Subcutaneous abdominal adipose tissue (tissue), 5 donors: Measurements from ENCODE around the gene BGN.

Source experiments
- H3K27ac ChIP-seq: one replicate; pipeline ENCODE4 v1.7.0; 2013; ENCODE audit warnings: low read depth, mild to moderate bottlenecking, inconsistent platforms, low read length, moderate library complexity
- H3K27me3 ChIP-seq, 5 donors: one replicate each; pipeline ENCODE4 v1.7.0; 2013; ENCODE audit warnings: low read length in 5 of 5, inconsistent platforms in 1 of 5; ENCODE audit not compliant: control insufficient read depth in 5 of 5, insufficient read depth in 4 of 5
- H3K36me3 ChIP-seq, 5 donors: one replicate each; pipeline ENCODE4 v1.7.0; 2013; ENCODE audit warnings: low read length in 5 of 5; ENCODE audit not compliant: control insufficient read depth in 5 of 5, insufficient read depth in 5 of 5
- H3K4me1 ChIP-seq, 5 donors: one replicate each; pipeline ENCODE4 v1.7.0; 2013; ENCODE audit warnings: low read length in 5 of 5, mild to moderate bottlenecking in 3 of 5, moderate library complexity in 1 of 5; ENCODE audit not compliant: control insufficient read depth in 5 of 5, insufficient read depth in 5 of 5
- H3K4me3 ChIP-seq, 5 donors: one replicate each; pipeline ENCODE4 v1.7.0; 2013; ENCODE audit warnings: low read length in 5 of 5, low read depth in 1 of 5
- H3K9ac ChIP-seq, 5 donors: one replicate each; pipeline ENCODE4 v1.7.0; 2013; ENCODE audit warnings: low read length in 5 of 5, mild to moderate bottlenecking in 4 of 5, moderate library complexity in 3 of 5
- H3K9me3 ChIP-seq, 5 donors: one replicate each; pipeline ENCODE4 v1.7.0; 2013; ENCODE audit warnings: low read length in 5 of 5; ENCODE audit not compliant: control insufficient read depth in 5 of 5
- donor health status: healthy.
- donor health status: healthy.
- donor health status: healthy.
- donor health status: healthy.
- donor health status: healthy.

BGN gene

GRCh38 chrX:153549807-153550206 lies 55.0 kb downstream of the BGN start:
- Histone ChIP-seq H3K36me3 (no peaks in the 10 kb centered on the region), H3K9me3 (peaks cover 0 to 3% (median 0%) of the 10 kb centered on the region in 5 donors), H3K9ac (no peak overlapping the region), H3K27ac (no peak overlapping the region), H3K27me3 (peaks cover 0 to 51% (median 43%) of the 10 kb centered on the region in 5 donors), H3K4me3 (no peak overlapping the region), H3K4me1 (no peaks in the 10 kb centered on the region)

DNA sequence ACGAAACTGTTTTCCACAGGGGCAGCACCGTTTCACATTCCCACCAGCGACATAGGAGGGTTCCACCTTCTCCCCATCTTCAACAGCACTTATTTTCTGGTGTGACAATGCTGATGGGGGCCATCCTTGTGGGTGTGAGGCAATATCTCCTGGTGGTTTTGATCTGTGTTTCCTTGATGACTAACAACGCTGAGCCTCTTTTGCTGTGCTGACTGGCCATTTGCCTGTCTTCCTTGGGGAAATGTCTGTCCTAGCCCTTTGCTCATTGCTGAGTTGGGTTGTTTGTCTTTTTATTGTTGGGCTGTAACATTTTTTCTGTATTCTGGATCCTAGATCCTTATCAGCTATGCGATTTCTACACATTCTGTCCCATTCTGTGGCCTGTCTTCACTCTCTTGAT lies 56.4 kb downstream of the BGN start:
- H3K4me1 ChIP-seq, result no peaks in the 10 kb centered on the region
- H3K27me3 ChIP-seq, result peaks cover 3 to 55% (median 44%) of the 10 kb centered on the region in 5 donors
- H3K4me3 ChIP-seq, result no peak overlapping the region
- H3K9ac ChIP-seq, result no peak overlapping the region
- peaks cover 0 to 3% (median 0%) of the 10 kb centered on the region in 5 donors for H3K9me3 ChIP-seq
- H3K27ac ChIP-seq, result no peak overlapping the region
- H3K36me3 ChIP-seq, result no peaks in the 10 kb centered on the region

GRCh38 chrX:153554519-153555167 lies 59.9 kb downstream of the BGN start:
- Histone ChIP-seq H3K27me3 (peaks cover 13 to 60% (median 34%) of the 10 kb centered on the region in 5 donors), H3K4me3 (no peak overlapping the region), H3K36me3 (no peaks in the 10 kb centered on the region), H3K9ac (no peak overlapping the region), H3K4me1 (peaks cover 0 to 3% (median under 1%) of the 10 kb centered on the region in 5 donors), H3K9me3 (peaks cover 0 to 3% (median 0%) of the 10 kb centered on the region in 5 donors), H3K27ac (no peak overlapping the region)

DNA sequence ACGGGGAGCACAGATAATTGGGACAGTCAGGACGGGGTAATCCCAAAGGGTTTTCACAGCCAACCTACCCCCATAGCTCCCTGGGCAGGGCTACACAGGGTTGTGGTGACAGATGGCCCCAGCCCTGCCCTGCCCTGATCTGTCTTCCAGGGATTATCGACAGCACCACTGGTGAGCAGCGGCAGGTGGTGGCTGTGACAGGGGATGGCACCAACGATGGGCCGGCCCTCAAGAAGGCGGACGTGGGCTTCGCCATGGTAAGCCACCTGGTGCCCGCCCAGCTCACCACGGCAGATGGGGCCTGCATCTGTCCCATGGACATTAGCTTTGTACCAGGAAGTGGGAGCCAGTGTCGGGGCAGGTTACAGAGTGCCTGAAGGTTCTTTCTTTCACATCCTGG lies 62.0 kb downstream of the BGN start:
- Histone ChIP-seq H3K4me1 (peaks cover 0 to 10% (median 6%) of the 10 kb centered on the region in 5 donors), H3K27me3 (peaks cover 13 to 58% (median 42%) of the 10 kb centered on the region in 5 donors), H3K36me3 (no peaks in the 10 kb centered on the region), H3K4me3 (no peak overlapping the region), H3K27ac (no peak overlapping the region), H3K9ac (no peak overlapping the region), H3K9me3 (no peaks in the 10 kb centered on the region)

DNA sequence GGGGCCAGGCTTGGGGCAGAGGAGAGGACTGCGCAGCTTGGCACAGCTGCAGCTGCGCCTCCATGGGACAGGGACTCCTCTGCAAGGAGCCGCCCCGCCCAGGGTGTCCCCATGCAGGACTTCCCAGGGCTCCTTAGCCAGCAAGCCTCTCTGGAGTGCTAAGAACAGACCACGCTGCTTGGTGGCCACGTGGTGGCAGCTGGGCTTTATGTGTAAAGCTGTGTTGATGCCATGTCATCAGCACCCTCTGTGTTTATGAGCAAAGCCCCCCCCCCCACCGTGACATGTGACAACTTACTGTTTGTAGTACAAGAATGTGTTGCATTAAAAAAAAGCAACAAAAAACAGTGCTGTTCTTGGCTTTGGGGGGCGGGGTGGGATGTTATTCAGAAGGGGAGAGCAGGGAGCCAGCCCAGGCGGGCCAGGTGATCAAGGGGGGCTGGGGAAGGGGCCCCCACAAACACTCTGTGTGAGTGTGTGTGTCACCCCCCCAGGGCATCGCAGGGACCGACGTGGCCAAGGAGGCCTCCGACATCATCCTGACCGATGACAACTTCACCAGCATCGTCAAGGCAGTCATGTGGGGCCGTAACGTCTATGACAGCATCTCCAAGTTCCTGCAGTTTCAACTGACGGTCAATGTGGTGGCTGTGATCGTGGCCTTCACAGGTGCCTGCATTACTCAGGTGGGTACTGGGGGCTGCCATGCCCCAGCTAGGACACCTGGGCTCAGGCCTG lies 63.0 kb downstream of the BGN start:
- Histone ChIP-seq H3K27ac (no peak overlapping the region), H3K27me3 (peaks cover 13 to 56% (median 42%) of the 10 kb centered on the region in 5 donors), H3K4me3 (no peak overlapping the region), H3K4me1 (peaks cover 0 to 10% (median 6%) of the 10 kb centered on the region in 5 donors), H3K9ac (no peak overlapping the region), H3K9me3 (no peaks in the 10 kb centered on the region), H3K36me3 (no peaks in the 10 kb centered on the region)
